Globus pallidus (tissue), 1 donor: ENCODE measurements around the gene LINGO1.
A peak's percentile ranks its signal among the peaks of the same experiment; 100 is the strongest.

Experiments
- DNase-seq: peaks from one replicate; pipeline ENCODE4 v3.0.0-alpha.2; 2015; ENCODE audit warnings: low spot score

The LINGO1 gene

GRCh38 chr15:77592758-77593157 lies 40.0 kb downstream of the LINGO1 start:
- DNase-seq: no peak

- DNase-seq: no peak
Observed at GRCh38 chr15:77591968-77592613, 40.6 kb downstream of the LINGO1 start.

DNA sequence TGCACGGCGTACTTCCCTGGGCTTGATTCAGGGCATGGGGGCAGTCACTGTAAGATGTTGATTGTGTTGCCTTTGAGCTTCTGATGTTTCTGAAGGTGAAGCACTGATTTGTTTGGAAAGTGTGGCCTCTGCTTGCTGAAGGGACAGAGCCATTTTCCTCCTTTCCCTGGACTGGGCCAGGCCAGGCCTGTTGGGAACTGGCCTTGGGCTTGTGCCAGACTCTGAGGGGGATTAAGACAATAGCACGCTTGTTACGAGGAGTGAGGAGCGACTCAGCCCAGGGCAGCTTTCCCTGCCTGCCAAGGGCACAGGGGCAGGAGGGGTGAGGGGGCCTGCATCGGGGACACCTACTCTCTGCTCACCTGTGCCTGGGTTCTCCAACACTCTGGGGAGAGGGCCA lies 42.9 kb downstream of the LINGO1 start:
- DNase-seq: peak; percentile 97

- no peak for DNase-seq
Observed at GRCh38 chr15:77588126-77588525, 44.6 kb downstream of the LINGO1 start.

DNA sequence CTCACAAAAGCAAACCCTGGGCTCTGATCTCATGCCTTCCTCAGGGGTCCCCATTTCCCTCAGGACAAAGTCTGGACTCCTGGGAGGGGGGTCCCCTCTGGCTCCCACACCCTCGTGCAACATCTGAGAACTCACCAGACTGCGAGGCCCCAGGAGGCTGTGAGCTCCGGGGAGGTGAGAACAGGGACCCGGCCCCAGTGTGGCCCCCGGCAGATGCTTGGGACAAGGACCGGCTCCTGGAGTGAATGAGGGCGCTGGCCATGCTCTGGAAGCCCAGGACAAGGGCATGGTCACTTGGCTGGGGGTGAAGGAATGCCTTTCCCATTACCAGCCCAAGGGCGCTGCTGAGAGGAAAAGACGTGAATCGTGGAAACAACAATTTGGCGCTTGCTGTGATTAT lies 48.0 kb downstream of the LINGO1 start:
- no peak for DNase-seq

DNA sequence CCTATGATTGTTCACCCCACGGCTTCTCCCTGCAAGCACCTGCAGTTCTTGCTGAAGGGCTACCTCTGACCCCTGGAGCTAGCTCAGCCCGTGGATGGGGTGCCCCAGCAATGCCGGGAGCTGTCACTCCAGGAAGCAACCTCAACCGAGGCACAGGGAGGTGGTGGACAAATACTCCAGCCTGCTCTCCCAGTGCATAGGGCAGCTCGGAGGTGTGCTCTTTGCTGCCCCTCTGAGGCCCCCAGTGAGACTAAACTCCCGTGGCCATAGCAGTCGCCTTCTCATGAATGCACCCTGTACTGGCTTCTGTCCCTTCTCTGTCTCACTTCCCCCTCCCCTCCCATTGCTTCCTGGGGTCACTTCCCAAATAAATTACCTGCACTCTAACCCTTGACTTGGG lies 48.5 kb downstream of the LINGO1 start:
- no peak for DNase-seq

DNA sequence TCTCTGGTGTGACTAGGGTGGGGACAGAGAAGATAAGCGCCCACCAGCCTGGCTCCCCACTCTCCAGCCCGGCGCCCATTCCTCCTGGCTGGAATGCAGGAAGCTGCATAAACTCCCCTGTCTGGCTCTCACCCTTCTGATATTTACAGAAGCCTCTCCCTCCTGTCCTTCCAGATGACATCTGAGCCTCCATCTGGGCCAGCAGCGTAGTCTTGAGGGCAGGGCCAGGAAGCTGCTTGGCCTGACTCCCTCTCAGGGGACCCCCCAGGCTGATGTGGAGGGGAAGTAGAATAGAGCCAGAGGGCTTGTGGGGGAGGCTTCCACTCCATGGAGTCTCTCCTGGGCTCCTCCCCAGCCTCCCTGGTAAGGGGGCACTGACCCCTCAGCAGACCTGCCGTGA lies 49.9 kb downstream of the LINGO1 start:
- DNase-seq: no peak

GRCh38 chr15:77581896-77582569 lies 50.7 kb downstream of the LINGO1 start:
- no peak for DNase-seq

DNA sequence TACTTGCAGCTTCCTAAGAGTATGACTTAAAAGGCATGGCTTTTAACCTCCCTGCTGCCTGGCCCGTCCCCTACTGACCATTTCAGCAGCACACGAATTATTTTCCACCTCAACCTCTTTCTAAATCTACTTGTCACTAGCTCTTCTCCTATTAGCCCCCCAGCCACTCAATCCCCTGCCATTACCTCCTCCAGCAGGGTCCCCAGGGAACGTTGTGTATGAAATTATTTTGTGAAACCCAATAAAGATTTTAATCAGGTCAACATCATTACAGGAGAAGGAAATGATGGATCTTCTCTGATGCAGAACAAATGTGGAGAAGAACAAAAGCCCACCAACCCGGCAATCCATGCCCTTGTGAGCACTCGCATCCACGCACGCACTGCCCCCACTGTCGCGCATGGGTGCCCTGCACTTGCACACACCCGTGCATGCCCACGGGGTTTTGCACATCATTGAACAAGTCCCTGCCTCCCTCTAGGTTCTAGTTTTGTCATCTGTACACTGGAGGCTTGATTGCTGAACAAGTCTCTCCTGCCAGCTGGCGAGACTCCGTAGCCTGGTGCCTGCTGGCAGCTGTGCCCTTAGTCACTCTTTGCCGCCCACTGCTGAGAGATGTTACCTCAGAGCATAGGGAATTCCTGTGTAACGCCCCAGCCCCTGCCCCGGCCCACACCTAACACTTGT lies 51.6 kb downstream of the LINGO1 start:
- DNase-seq: peak; percentile 80

DNA sequence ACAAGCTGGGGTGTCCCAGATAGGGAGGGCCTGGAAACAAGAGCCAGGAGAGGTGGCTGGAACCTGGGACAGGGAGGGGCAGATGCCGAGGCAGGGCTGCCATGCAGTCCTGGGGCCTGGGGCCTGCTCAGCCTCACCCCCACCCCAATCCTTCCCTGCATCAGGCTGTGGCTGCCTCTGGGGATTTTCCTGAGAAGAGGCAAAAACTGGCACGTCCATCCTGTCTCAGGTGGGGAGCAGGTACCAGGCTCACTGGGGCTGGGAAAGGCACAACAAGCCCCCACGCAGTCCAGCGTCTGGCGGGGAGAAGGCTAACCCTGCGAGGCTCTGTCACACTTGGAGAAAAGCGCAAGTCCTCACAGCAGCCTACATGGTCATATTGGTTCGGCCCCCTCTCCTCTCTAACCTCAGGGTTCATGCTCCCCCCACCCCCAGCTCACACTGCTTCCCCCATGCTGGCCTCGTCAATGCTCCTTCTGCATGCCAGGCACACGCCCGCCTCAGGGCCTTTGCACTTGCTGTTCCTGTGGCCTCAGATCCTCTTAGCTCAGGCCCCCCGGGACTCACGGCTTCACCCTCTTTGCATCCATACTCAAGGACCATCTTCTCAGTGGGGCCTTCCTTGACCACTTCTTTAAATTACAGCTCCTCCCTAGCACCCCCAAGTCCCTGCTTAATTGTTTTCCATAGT lies 53.1 kb downstream of the LINGO1 start:
- no peak for DNase-seq

DNA sequence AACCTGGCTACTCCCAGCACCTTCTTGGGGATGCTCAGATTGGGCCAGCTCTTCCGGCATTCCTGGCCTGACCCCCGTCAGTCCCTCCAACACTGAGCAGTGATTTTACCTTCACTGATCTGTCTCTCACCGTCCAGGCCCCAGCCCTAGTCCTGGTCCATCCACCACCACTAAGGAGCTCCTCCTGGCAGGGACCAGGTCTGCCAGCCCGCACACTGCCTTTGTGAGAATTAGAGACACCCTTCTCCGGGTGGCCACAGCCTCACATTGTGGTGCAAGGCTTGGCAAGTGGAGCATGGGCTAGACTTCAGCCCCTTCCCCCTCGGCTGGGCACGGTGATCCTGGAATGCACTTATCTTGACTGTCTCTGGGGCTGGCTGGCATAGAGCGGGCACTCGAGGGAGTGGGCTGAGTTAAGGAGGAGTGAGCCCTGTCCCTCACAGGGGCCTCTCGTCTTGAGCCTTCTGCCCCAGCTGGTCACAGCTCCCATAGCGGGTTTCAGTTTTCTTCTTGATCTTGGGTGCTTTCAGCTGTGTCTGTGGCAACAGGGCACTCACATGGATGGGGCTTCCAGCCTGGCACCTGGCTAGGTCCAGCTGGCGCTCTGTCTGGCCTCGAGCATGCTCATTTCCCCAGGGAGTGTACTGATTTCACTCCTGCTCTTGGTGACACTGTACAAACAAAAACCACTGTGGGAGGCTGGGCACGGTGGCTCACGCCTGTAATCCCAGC lies 53.9 kb downstream of the LINGO1 start:
- no peak for DNase-seq

- DNase-seq: peak; percentile 87
Observed at GRCh38 chr15:77577366-77577950, 55.3 kb downstream of the LINGO1 start.

DNA sequence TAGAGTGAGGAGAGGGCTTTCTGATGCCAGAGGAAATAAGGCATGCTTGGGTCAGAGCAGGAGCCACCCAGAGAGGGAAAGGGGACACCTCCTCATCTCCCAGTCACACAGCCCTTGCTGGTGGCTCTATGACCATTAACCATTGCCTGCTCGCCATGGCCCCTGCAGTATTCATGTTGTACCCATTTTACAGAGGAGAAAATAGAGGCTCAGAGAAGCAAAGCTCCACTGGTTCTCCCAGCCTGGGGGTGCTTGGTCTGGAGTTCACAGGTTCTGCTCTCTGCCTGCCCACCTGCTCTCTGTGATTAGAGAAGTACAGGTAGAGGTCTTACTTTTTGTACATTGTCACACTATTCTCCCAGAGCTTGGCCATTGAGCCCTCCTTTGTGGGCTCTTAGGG lies 56.2 kb downstream of the LINGO1 start:
- DNase-seq: no peak

GRCh38 chr15:77575203-77575934 lies 57.3 kb downstream of the LINGO1 start:
- no peak for DNase-seq

GRCh38 chr15:77574521-77575202 lies 58.0 kb downstream of the LINGO1 start:
- DNase-seq: no peak

DNA sequence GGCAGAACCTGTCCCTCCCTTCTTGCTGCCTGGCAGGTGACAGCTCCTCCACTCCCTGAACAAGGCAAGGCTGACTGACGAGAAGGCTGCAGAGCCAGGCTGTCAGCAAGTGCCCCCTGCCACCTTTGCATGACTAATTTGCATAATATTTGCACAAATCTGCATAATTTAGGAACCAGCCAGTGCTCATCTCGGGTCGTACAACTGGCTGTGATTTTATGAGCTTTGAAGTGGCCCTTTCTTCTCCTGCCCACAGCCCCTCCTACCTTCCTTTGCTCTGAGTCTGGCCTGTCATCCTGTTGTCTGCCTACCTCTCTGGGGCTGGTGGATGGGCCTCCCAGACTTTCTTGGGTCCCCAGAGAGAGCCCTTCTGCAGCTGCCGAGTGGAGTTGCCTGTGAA lies 58.9 kb downstream of the LINGO1 start:
- DNase-seq: no peak

DNA sequence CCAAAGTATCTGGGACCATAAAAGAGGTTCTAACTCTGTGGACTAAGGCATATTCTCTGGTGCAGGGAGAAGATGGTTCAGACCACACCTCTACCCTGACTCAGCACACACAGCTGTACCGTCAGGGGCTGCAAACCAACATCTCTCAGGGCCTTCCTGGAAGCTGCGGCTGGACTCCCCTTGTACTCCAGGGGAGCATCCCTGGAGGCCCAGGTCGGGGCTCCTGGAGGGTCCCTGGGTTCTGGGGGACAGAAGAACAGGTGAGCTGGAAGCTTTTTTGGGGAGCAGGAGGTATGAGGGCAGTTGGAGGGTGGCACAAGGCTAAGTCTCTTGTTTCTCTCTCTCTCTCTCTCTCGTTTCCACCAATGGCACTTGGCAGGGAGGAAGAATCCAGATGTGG lies 60.5 kb downstream of the LINGO1 start:
- DNase-seq: no peak

- no peak for DNase-seq
Observed at GRCh38 chr15:77571741-77572140, 61.0 kb downstream of the LINGO1 start.

DNA sequence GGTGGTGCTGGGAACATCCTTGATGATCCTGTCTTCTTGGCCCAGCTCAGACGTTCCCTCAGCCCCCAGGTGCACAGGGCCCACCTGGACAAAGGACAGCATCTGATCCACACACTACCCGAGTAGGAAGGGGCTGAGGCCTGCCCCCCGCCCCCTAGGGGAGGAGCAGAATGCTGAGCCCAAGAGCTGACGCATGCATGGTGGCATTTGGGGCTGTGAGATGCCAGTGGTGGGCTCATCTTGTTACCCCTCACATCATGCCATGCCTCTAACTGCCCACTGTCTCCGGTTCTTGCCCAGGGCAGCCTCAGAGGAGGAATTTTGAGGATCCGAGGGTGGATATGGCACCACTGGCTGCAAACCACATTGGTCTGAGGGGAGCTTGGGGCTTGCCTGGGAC lies 61.5 kb downstream of the LINGO1 start:
- DNase-seq: no peak

DNA sequence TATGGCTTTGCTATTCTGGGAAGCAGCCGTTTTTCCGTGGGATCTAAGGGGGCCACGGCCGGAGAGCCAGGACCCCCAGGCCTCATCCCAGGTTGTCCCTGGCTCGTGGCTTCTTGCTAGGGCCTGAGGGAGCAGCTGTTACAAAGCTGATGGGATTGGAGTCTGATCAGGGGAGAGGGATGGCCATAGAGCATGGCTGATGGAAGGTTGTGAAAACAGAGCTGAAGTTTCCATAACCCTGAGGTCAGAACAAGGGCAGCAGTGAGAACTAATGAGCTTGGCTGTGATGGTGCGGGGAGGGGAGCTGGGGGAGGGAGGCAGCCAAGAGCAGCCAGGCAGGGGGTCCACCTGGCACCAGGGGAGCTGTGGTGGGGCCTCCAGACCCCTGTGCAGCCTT lies 63.0 kb downstream of the LINGO1 start:
- no peak for DNase-seq
